Astrocyte of the cerebellum (primary cell): Measurements from ENCODE around the gene ZNRF4.
"Not testable (repeated sequence)": the region's sequence is repeated elsewhere in the genome, so short reads cannot be mapped to it uniquely, and the experiment has no call there.

Experiments used
- DNase-seq: peaks from one replicate; pipeline ENCODE4 v3.0.0-alpha.2; 2011; ENCODE audit warnings: low read depth
- H3K4me3 ChIP-seq: 2 replicates; pipeline ENCODE4 v1.5.1; 2011; ENCODE audit warnings: mild to moderate bottlenecking, low read depth, low read length, moderate library complexity
- in situ Hi-C: cut with HindIII; loops from 2 replicates; pipeline ENCODE4 v1.10.0; 2017; ENCODE audit warnings: low sequenced_read_pairs
- TF ChIP-seq, protein P1 (sequence below): IDR thresholded peaks from 2 replicates; pipeline ENCODE4 v1.5.1; 2012; ENCODE audit warnings: low read length, low read depth, moderate library complexity, mild to moderate bottlenecking; ENCODE audit errors: missing control alignments

The ZNRF4 gene

DNA sequence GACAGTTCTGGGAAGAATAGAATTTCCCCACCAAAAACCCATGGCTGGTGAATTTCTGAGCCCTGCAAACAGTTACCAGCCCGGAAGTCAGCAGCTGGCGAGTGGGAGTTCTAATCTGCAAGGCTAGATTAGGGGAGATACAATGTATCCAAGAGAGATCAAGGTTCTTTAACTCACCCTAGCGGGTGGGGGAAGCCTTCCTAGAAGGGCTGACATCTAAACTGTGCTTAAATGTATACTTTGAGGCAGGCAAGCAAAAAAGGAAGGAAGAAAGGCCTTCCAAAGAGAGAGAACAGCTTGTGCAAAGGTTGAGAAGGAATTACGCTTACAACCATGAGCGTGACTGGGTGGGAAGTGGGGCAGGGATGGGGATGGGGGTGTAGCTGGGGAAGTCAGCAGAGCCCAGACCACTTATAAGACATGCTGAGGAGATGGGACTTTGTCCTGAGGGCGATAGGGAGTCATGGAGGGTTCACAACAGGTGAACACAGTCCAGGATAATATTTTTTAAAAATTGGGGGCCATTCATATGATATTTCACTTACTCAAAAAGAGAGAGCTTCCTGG, 20.8 kb upstream of the ZNRF4 start:
- H3K4me3 ChIP-seq: no peak overlapping the region
- in situ Hi-C loops: no loop called here
- TF ChIP-seq, protein P1, sequence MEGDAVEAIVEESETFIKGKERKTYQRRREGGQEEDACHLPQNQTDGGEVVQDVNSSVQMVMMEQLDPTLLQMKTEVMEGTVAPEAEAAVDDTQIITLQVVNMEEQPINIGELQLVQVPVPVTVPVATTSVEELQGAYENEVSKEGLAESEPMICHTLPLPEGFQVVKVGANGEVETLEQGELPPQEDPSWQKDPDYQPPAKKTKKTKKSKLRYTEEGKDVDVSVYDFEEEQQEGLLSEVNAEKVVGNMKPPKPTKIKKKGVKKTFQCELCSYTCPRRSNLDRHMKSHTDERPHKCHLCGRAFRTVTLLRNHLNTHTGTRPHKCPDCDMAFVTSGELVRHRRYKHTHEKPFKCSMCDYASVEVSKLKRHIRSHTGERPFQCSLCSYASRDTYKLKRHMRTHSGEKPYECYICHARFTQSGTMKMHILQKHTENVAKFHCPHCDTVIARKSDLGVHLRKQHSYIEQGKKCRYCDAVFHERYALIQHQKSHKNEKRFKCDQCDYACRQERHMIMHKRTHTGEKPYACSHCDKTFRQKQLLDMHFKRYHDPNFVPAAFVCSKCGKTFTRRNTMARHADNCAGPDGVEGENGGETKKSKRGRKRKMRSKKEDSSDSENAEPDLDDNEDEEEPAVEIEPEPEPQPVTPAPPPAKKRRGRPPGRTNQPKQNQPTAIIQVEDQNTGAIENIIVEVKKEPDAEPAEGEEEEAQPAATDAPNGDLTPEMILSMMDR: no peak
- no peak for DNase-seq

DNA sequence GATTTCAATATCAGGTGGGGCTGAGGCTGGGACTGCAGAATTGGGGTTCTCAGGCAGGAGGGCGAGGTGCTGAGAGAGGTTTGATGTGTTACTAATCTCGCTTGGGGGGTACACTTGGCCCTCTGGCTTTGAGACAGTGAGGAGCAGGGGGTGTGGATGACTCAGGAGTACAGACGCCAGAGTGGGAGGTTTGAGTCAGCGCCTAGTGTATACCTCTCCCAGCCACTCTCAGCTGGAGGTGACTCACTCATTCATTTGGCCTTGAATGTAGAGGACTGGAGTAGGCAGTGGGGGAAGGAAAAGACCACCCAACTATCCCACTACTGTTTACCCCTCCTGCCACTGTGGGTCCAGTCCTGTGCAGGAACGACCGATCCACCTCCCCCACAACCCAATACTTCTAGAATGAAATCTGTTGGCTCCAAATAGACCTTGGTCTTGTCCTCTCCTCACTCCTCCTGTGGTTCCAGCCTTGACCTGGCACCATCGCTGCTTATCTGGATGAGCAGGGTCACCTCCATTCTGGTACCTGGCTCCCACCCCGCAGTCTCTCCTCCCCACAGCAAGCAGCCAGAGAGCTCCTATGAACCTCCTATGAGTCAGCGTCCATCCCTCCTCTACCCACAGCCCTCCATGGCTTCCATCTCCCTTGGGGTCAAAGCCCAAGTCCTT, 20.1 kb upstream of the ZNRF4 start:
- TF ChIP-seq, protein P1: no peak
- DNase-seq: peak; percentile 57
- H3K4me3 ChIP-seq: no peak overlapping the region
- in situ Hi-C loops: no loop called here

DNA sequence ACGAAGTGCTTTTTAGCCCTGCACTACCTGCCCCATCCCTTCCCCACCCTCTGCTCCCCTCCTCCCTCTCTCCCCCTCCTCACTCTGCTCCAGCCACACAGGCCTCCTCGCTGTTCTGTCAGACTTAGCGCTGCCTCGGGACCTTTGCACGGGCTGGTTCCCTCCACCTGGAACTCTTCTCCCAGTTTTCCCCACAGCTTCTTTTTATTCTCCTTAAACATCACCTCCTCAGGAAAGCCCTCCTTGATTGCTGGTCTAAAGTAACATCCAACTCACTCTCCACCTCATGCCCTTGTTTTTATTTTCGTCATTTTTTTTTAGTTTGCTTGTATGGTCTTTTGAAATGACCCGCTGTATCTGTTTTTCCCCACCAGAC, 19.6 kb upstream of the ZNRF4 start:
- no peak for DNase-seq
- H3K4me3 ChIP-seq: no peak overlapping the region
- TF ChIP-seq, protein P1: no peak
- in situ Hi-C loops: no loop called here

DNA sequence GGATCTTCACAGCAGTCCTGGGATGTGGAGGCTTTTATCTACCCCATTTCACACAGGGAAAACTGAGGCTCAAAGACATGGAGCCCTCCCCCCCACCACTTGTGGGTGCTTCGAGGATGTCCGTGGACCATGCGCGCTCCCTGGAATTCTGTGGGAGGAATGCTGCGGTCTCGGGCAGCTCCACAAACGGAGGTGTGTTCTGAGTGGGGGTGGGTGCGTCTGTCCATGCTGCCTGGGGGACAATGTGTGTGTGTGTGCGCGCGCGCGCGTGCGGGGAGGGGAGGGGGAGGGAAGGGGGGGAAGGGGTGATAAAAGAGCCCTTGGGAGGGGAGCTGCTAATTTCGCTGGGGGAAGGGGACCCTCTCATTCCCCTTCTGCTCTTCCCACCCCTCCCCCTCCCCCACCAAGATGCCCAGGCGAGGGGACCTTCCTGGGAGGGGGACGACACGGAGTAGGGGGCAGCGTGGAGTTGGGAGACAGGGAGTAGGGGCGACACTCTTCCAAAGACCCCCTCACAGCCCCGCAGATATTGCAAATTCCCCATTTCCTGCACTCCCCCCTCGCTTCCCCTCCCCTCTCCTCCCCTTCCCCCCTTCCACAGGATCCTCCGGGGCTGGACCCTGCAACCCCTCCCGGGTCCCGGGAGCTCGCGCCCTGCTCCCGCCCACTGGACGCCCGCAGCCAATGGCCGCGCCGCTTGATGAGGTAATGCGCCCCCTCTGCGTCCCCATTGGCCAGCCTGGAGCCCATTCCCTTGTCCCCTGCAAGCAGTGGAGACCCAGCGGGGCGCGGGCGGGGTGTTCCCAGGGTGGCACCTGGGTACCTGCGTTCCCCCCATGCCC, 18.9 kb upstream of the ZNRF4 start:
- in situ Hi-C loops: no loop called here
- TF ChIP-seq, protein P1: no peak
- H3K4me3 ChIP-seq: peak overlapping the region; percentile 45
- DNase-seq: peak; percentile 41

DNA sequence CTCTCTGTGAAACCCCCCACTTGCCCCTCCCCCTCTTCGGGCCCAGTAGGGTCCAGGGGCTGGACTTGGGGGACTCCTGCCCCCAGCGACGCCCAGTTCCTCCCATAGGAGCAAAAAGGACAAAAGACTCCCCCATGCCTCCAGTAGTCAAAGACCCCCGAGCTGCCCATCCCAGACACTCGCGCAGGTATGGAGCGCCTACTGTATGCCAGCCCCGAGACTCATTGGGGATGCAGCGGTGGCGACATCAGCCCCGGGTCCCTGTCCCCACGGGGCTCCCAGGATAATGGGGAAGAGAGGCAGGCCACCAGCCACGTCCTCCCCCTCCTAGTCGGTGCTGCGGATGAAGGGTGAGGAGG, 18.3 kb upstream of the ZNRF4 start:
- TF ChIP-seq, protein P1: no peak
- peak overlapping the region; percentile 45 for H3K4me3 ChIP-seq
- DNase-seq: no peak
- in situ Hi-C loops: no loop called here

DNA sequence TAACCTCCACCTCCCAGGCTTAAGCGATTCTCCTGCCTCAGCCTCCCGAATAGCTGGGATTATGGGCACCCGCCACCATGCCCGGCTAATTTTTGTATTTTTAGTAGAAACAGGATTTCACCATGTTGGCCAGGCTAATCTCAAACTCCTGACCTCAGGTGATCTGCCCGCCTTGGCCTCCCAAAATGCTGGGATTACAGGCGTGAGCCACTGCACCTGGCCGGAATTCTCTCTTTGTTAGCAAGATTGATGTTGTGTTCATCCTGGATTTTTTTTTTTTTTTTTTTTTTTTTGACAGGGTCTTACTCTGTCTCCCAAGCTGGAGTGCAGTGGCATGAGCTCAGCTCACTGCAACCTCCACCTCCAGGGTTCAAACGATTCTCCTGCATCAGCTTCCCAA, 16.5 kb upstream of the ZNRF4 start:
- DNase-seq, in situ Hi-C loops, H3K4me3 ChIP-seq: not testable (repeated sequence)

DNA sequence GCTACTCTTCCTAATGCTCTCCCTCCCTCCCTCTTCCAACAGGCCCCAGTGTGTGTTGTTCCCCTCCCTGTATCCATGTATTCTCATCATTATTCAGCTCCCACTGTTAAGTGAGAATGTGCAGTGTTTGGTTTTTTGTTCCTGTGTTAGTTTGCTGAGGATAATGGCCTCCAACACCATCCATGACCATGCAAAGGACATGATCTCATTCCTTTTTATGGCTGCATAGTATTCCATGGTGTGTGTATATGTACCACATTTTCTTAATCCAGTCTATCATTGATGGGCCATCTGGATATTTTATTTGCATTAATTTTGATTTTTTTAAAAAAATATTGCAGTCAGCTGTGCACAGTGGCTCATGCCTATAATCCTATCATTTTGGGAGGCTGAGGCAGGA, 15.8 kb upstream of the ZNRF4 start:
- H3K4me3 ChIP-seq: no peak overlapping the region
- in situ Hi-C loops: no loop called here
- DNase-seq: no peak
- TF ChIP-seq, protein P1: no peak
